Measurements from ENCODE around the gene PDGFRB.

Gene PDGFRB

DNA sequence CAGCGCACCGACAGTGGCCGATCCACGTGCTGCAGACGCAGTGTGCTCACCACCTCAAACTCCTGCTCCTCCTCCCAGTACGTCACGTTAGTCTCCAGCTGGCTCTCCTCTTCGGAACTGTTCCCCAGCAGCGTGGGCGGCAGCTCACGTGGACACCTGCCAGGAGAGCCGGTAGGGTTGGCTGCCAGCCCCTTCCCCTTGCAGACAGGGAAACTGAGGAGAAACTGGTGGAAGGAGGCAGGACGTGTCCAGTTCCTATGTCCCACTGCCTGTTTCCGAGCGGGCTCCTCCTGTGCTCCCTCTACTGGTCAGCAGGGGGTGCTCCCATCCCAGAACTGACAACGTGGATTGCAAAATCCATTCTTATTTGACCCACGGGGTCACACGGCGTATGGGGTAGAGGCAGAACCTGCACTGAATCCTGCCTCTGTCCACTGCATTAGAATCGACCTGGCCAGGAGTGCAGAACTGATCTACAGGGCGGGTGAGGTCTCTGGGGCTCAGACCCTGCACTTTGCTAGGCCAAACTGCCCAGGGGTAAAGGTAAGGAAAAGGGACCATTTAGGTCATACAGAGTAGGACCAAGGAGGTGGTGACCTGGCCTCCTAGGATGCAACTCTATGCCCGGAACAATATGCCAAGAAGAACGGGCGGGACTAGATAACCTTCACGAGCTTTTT, 25.7 kb downstream of the PDGFRB start:
- DNase-seq (ENCODE audit: low spot score): peak; percentile 75

DNA sequence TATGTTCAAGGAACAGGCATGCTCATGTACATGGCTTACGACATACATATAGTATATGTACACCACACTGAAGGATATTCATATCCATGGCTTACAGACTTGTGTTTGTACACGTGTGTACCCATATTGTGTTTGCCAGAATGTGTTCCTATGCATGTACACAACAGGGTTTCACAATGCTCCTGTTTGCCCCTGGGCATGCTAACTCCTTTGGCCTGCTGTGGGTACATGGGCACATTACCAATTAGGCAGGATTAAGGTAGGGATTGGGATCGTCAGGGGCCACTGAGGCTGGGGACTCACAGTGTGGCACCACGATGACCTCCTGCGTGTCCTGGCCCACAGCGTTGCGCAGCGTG, 26.2 kb downstream of the PDGFRB start:
- DNase-seq (ENCODE audit: low spot score): no peak

DNA sequence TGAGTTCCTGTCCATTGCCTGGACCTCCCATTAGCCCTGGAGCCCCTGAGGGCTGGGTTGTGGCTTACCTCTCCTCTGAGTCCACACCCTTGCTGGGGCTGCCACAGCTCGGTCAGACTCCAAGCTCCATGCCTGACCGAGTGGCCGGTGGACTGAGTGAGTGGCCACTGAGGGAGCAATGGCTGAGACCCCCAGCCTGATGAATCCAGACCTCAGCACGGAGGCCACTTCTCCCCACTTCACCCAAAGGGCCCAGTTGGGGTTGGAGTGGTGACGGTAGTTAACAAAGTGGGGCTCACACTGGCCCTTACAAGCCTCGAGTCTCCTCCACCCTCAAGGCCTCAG, 28.8 kb downstream of the PDGFRB start:
- no peak for DNase-seq (ENCODE audit: low spot score)

DNA sequence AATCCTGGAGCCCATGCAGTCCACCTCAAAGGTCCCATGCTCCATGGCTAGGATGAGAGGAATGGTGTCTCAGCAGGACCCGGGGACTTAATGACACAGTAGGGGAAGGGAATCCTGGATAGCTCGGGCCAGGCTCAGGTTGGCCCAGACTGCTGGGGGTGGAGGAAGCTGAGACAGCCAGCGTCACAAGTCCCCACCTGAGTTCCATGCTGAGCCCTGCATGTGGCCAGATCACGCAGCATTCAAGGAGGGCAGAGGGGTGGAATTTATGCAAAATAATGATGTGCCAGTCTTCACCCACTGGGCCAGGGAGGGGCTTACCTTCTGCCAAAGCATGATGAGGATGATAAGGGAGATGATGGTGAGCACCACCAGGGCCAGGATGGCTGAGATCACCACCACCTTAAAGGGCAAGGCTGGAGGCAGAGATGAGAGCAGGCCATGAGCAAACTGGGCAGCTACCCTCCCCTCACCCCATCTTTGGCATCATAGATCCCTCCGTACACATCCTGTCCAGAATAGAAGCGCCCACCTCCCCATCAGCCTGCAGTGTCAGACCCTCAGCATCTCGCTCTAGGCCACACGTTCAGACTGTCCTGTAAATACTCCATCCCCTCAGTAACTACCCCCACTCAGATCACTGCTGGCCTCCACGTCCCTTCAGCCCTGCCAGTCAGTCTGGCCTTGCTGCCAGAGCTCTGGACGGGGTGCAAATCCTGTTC, 29.3 kb downstream of the PDGFRB start:
- DNase-seq (ENCODE audit: low spot score): no peak

DNA sequence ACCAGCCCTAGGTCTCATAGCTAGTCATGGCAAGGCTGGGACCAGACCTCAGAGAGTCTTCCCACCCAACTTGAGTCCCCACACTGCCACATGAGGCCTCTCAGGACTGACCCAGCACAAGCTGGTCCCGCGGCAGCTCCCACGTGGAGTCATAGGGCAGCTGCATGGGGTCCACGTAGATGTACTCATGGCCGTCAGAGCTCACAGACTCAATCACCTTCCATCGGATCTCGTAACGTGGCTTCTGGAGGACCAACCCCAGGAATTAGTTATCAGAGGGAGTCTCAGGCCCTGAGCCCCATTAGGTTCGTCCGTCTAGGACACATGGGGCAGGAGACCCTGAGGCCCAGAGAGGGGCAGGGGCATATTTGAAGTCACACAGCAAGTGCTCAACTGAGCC, 30.3 kb downstream of the PDGFRB start:
- DNase-seq (ENCODE audit: low spot score): no peak

DNA sequence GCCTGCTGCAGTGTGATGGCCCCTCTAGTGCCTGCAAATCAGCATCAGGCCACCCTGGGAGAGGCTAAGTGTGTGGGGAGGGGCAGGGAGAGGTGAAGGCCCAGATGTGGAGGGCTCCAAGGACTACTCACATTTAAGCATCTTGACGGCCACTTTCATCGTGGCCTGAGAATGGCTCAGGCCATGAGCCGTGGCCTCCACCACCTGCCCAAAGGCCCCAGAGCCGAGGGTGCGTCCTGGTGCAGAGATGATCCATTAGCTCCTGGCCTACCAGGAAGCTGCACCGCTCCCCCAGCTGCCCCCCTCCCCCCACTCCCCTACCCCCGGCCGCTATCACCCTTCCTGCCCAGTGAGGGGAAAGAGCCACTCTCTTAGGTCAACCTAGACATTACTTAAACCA, 31.0 kb downstream of the PDGFRB start:
- no peak for DNase-seq (ENCODE audit: low spot score)

DNA sequence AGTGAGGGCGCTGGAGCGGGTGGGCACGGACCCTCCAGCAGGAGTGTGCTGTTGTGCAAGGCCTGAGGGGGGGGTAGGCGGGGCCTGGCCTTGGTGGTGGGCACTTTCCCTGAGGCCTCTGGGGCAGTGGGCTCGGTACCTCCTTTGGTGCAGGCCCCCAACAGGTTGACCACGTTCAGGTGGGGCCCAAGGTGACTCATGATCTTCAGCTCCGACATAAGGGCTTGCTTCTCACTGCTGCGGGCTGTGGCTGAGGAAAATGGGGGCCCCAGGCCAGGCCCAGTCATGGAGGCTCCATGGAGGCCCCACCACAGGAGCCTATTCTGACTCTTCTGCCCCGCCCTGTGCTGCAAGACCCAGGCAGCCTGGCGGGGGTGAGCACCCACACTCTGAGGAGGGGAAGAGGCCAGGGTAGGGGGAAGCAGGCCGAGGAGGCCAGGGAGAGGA, 31.5 kb downstream of the PDGFRB start:
- DNase-seq (ENCODE audit: low spot score): no peak

DNA sequence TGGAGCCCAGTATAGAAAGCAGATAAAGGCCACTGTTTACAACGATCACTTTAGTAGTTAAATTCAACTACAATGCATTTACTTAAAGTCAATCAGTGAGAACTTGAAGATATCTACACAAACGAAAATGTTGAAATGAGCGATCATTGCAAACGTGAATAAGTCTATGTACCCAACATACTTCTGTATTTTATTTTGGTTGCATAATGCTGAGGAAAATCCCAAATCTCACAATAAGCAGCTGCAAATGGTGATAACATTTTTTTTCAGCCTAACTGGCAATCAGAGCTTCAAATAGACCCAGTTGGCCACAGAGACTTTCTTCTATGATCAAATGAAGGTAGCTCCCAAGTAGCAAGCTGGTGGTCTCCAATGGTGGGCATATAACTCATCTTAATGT, 32.1 kb downstream of the PDGFRB start:
- no peak for DNase-seq (ENCODE audit: low spot score)

DNA sequence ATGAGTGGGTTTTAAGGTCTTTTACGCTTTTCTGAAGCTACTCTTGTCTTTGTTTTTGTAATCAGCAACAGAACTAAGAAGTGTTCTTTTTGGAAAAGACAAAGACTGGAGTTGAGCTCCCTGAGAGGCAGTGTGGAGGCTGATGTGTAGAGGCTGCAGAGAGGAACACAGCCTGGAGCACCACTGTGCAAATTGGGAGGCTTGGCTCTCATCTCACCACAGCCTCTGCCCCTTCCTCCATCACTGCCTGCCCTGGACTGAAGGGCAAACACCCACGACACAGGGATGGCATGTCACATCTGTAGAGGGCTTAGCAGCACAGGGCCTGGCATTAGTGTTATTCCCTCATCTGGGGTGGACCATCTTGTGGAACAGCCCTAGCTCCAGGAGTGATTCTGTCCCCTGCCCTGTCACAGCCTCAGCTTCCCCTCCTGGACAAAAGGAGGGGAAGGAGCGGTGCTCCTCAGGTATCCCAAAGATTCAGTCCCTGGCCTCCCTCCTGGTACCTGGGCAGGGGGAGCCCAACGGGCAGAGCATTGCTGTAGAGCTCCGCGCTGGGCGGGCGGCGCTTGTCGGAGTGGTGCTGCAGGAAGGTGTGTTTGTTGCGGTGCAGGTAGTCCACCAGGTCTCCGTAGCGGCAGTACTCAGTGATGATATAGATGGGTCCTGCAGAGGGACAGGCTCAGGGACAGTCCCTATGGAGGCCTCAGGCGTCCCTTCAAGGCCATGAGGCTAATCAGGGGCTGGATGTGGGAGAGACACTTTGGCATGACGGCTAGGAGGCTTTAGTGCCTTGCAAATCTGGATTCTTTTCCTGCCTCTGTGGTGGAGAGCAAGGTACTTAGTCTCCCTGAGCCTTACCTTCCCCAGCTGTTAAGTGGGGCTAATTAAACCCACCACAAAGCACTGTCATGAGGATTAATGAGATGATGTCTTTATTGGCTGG, 32.8 kb downstream of the PDGFRB start:
- DNase-seq (ENCODE audit: low spot score): no peak

DNA sequence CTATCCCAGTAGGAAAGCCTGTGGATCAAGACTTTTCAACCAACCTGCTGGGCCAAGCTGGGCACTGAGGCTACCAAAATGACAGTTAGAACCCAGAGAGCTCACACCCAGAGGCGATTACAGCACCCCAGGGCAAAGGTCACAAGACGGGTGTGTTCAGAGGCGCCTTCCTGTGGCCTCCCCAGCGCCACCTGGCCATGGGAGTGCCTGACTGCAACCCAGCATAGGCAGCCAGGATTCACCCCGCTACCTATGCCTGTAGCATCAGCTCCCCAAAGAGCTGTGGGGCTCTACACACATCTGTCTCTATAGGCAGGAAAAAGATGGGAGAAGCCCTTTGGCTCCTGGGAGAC, 33.5 kb downstream of the PDGFRB start:
- no peak for DNase-seq (ENCODE audit: low spot score)

DNA sequence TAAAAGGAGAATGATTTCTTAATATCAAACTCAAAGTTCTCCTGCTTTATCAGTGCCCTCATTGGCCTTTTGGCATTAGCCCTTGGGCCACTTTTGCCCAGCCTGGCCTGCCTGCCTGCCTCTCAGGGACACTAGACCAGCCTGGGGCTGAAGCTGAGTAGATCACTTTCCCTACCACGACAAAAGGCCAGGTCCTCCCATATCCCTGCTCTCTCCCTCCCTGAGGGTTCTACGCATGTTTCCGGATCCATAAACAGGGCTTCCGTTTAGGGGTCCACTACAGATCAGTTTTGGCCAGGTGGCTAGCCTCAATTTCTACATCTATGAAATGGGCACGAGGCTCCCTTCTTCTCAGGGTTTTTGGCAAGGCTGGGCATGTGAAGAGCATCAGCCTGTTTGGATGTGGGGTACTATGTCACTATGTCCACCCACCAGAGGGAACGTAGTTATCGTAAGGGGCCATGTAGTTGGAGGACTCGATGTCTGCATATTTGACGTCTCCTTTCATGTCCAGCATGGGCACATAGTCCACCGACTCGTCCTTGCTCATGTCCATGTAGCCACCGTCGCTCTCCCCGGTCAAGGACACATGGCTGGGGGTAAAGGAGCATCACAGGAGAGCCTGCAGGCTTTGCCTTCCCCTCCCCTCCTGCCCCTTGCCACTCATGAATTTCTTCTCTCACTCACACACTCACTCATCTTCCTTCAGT, 34.0 kb downstream of the PDGFRB start:
- no peak for DNase-seq (ENCODE audit: low spot score)

DNA sequence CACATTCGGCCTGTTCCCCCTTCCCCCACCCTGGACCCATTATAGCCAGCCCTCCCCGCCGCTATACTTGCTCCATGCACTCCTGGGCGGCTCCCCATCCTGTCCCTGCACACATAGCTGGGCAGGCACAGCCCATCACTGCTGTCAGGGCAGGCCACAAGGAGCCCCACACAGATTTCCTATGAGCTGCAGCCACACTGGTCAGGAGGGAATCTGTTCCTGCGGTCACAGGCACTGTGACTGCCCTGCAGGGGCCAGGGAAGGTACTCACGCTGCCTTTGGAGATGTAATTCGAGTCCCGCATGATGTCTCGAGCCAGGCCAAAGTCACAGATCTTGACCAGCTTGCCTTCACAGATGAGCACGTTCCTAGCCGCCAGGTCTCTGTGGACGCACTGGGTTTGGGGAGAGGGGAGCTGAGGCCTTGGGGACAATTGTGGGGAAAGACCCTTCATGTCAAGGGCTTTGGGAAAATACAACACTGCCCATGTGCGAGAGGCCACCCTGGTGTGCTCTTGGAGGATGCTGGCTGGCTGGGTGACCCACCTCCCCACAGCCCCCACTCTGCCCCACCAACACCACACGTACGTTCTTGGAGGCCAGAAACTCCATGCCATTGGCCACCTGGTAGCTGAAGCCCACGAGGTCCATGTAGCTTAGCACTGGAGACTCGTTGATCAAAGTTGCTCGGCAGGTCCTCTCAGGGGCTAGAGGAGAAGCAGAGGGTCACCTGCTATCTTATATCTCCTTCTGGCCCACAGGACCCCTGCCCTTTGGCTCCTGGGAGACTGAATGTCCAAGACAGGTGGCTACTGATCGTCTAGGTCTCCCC, 34.8 kb downstream of the PDGFRB start:
- DNase-seq (ENCODE audit: low spot score): no peak

DNA sequence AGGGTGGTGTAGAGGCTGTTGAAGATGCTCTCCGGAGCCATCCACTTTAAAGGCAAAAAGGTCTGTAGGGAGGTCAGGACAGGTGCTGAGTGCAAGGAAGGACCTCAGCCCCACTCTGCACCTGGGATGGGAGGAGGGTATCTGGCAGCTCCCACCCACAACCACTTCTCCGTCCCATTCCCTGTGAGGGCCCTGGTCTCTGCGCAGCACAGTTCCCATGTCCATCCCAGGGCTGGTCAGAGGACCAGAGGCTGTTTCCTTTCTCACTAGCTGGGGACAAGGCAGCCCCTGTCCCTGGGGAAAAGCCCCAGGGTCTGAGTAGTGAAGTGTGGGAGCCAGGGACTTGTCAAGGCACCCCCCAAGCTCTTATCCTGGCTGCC, 35.6 kb downstream of the PDGFRB start:
- no peak for DNase-seq (ENCODE audit: low spot score)

DNA sequence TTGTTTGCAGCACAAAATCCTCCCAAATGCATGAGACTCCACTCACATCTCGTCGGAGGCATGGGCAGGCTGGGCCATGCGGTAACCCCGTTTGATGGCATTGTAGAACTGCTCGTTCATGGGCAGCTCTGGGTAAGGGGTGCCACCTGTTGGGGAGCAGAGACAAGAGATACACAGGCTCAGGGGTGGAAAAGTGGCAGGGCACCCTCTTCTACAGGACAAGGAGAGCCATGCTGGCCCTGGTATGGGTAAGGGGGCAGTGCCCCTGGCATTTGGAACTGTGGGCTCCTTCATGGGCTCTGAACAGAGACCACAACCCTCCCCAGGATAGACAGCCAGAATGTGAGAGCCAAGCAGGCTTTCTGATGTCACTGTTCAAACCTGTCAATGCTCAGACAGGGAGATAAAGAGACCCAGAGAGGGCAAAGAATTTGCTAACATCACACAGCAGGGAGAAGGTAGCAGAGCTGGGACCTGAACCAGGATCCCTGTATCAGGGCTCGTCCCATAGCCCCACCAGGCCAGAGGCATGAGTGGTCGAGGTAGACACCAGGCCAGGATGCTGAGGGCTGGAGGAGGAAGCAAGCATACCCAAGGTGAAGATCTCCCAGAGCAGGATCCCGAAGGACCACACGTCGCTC, 36.1 kb downstream of the PDGFRB start:
- DNase-seq (ENCODE audit: low spot score): peak; percentile 54

DNA sequence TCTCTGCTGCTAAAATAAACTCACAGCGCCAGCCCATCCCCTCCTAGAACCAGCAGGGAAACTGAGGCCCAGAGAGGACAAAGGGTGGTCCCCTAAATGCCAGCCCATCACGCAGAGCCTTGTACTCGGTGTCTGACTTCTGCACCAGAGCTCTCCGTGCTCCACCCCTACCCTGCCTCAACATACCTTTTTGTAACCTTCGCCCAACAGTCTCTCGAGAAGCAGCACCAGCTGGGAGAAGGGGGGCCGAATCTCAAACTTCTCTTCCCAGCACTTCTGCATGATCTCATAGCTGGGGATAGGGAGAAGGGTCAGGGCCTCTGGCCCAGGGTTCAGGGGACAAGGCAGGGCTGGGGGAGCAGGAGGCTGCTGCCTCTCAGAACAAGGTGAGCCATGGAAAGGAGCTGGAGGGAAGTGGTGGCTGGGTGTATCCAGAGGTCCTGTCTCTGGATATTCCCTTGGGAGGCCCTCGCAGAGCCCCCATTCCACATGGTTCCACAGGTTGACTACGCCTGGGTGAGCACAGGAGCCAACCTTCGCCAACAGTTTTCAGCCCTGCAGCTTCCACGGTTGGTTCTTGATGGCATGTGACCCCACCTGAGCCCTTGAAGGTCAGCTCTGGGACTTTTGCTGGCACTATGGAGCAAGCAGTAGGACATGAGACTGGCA, 37.0 kb downstream of the PDGFRB start:
- DNase-seq (ENCODE audit: low spot score): no peak

DNA sequence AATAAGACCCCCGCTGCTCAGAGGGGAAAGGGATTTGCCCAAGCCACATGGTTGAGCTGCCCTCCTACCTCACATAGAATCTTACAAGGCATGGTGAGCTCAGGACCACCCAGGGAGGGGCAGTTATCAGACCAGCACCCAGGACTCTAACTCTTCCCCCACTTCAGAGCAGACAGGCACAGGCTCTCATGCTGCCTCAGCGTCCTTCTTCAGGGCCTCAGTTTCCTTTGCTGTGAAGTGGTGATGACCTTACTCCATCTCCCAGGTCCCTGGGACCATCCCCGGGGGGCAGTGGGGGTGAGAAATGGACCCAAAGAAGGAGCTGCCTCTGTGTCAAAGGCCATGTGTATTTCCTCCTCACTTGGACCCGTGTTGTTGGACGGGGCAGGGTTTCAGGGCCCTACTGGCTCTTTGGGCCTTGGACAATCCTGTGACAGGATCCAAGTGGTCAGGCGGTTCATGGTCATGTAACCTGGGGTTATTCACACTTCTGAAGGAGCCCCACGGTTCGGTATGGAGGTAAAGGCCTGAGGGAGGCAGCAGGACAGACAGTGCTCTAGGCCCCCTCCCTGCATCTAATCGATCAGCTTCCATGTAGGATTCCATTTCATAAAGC, 37.6 kb downstream of the PDGFRB start:
- no peak for DNase-seq (ENCODE audit: low spot score)

DNA sequence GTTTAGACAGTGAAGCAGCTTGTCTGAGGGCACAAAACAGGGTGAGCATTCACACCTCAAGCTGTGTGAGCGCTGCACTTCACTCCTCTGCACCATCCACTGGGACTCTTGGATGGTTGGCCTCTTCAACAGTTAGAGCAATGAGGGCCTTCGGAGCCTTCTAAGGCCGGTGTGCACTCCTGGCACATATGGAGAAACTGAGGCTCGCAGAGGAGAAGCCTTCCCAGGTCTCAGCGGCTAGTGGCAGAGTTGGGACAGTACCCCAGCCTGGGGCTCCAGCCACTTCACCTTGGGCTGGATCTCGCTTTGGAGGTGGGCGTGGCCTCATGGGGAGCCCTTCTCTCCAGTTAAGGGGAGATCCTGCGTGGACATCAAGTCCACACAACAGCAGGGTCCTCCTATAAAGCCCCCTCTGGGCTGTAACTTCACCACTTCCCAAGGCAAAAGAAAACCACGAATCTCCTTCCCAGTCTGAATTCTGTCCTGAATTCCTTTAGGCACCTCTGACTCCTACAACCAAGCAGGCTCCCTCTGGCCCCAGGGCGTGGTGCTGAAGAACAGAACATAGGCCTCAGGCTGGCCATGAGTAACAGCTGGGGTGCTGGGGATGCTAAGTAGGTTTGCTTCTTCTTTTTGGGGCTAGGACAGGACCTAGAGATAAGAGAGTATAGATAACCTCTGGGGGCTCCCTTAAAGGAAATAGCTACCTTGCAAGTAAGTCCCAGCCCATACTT, 38.8 kb downstream of the PDGFRB start:
- no peak for DNase-seq (ENCODE audit: low spot score)

DNA sequence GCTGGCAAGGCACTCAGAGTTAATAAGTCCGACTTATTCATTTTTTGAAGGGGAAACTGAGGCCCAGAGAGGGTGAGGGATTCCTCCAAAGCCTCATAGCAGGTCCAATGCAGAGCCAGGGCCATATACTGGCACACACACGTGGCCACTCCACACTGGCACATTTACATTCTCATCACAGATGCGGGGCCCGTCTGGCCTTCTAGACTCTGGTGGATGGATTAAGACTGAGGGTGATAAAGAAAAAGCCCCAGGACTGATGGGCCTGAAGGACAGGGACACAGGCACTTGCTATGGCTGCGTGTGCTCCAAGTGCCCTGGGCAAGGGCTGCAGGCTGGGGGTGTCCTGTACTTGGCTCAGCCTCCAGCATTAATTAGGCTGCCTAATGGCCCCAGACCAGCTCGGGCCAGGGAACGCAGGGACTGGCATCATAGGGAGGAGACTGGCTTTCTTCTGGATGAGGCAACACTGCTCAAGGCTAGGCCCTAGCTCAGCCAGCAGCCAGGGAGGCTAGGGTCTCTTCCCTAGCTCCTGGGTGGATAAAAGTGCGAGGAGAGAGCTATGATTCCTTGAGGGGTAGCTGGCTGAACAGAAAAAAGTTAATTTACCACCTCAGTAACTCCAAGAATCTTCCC, 40.8 kb downstream of the PDGFRB start:
- peak; percentile 58 for DNase-seq (ENCODE audit: low spot score)

Data from Ammon's horn (tissue), 1 donor.